Measurements from ENCODE around the gene SCO1. TPM values are rescaled to one million over a fixed set of nuclear protein-coding genes. Genes with fewer than 3 reads are reported as not detected.

Gene SCO1
- total and polyA plus RNA-seq, 2 donors from 2014 or later: 27.0 to 34.9 TPM

DNA sequence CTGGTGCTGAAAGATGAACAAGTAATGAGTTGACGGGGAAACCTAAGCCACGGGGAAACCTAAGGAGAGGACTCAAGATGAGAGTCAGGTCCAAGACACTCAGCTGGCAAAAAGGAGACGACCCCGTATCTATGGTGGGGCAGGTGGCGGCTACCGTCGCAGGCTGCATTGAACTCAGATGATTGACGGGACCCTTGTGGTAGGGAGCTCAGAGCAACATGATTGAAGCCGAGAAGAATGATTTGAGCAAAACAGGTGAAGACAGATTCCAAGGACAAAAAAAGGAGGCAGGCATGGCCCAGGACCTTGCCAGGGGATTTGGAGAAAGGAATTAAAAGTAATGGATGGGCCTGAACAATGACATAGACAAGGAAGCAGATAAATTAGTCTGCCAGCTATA lies 32.8 kb downstream of the SCO1 start:
- no peaks in the 10 kb centered on the region for H3K27me3 ChIP-seq (ENCODE audit: control insufficient read depth, insufficient read depth, low read length)
- no peaks in the 10 kb centered on the region for H3K4me1 ChIP-seq (ENCODE audit: control insufficient read depth in 2 of 3, insufficient read depth in 2 of 3, low read depth in 1 of 3, low read length in 3 of 3)
- intact Hi-C loops (cut with DNase I): no loop called here
- no peak overlapping the region for H3K4me3 ChIP-seq (ENCODE audit: low read length in 3 of 3)
- H3K9ac ChIP-seq (ENCODE audit: low read length in 3 of 3): no peak overlapping the region
- TF ChIP-seq, protein P1, sequence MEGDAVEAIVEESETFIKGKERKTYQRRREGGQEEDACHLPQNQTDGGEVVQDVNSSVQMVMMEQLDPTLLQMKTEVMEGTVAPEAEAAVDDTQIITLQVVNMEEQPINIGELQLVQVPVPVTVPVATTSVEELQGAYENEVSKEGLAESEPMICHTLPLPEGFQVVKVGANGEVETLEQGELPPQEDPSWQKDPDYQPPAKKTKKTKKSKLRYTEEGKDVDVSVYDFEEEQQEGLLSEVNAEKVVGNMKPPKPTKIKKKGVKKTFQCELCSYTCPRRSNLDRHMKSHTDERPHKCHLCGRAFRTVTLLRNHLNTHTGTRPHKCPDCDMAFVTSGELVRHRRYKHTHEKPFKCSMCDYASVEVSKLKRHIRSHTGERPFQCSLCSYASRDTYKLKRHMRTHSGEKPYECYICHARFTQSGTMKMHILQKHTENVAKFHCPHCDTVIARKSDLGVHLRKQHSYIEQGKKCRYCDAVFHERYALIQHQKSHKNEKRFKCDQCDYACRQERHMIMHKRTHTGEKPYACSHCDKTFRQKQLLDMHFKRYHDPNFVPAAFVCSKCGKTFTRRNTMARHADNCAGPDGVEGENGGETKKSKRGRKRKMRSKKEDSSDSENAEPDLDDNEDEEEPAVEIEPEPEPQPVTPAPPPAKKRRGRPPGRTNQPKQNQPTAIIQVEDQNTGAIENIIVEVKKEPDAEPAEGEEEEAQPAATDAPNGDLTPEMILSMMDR (IDR thresholded peaks at IDR 0.05; ENCODE audit: borderline replicate concordance, extremely low read depth, insufficient read depth): no peak
- H3K36me3 ChIP-seq (ENCODE audit: control insufficient read depth in 2 of 3, insufficient read depth in 3 of 3, low read length in 3 of 3): peaks cover 0 to 3% (median 0%) of the 10 kb centered on the region in 3 donors
- no peak overlapping the region for H3K27ac ChIP-seq (ENCODE audit: low read depth in 2 of 2, low read length in 2 of 2)
- DNase-seq (no peak), FAIRE-seq (no peak)
- H3K9me3 ChIP-seq (ENCODE audit: control insufficient read depth in 2 of 3, insufficient read depth in 1 of 3, low read length in 3 of 3): no peaks in the 10 kb centered on the region

DNA sequence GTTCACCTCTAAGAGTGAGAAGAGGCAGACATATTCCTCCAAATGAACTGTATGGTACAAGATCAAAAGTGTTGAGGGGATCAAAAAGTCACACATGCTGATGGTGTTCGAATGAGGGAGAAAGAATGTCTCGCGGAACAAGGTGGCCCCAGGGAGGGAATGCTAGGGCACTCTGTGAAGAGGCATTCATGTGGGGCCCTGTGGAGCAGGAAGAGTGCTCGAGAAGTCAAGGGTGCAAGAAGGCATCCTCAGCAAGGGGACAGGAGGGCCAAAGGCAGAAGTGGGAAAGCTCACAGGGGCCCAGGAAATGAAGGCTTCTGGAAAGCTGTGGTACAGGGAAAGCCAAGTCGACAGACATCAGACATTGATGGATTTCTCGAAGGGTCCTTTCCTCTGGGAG lies 34.1 kb downstream of the SCO1 start:
- Histone ChIP-seq H3K27ac (ENCODE audit: low read depth in 2 of 2, low read length in 2 of 2) (no peak overlapping the region), H3K27me3 (ENCODE audit: control insufficient read depth, insufficient read depth, low read length) (no peaks in the 10 kb centered on the region), H3K4me1 (ENCODE audit: control insufficient read depth in 2 of 3, insufficient read depth in 2 of 3, low read depth in 1 of 3, low read length in 3 of 3) (no peaks in the 10 kb centered on the region), H3K9me3 (ENCODE audit: control insufficient read depth in 2 of 3, insufficient read depth in 1 of 3, low read length in 3 of 3) (no peaks in the 10 kb centered on the region), H3K36me3 (ENCODE audit: control insufficient read depth in 2 of 3, insufficient read depth in 3 of 3, low read length in 3 of 3) (peaks cover 0 to 3% (median 0%) of the 10 kb centered on the region in 3 donors), H3K4me3 (ENCODE audit: low read length in 3 of 3) (no peak overlapping the region), H3K9ac (ENCODE audit: low read length in 3 of 3) (no peak overlapping the region)
- TF ChIP-seq, protein P1 (IDR thresholded peaks at IDR 0.05; ENCODE audit: borderline replicate concordance, extremely low read depth, insufficient read depth): no peak
- no peak for FAIRE-seq
- no peak for DNase-seq
- intact Hi-C loops (cut with DNase I): no loop called here

DNA sequence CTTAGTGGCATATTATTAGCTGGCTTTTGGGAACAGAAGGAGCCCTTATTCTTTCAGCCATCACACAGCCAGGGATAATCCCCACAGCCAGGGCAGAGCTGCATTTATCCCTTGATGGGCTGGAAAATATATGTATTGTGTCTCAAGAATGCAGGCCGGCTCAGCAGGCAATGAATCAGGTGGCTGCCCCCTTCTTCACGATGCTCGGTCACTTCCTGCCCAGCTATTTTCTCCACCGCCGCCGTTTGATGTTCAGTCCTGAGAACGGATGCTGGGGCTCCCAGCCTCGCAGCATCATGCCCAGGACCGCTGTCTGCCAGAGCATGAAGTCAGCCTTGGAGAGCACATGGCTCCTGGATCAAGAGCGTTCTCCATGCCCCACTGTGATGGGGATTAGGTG lies 35.9 kb downstream of the SCO1 start:
- TF ChIP-seq, protein P1 (IDR thresholded peaks at IDR 0.05; ENCODE audit: borderline replicate concordance, extremely low read depth, insufficient read depth): no peak
- intact Hi-C loops (cut with DNase I): no loop called here
- Histone ChIP-seq H3K36me3 (ENCODE audit: control insufficient read depth in 2 of 3, insufficient read depth in 3 of 3, low read length in 3 of 3) (peaks cover 0 to 3% (median 0%) of the 10 kb centered on the region in 3 donors), H3K9me3 (ENCODE audit: control insufficient read depth in 2 of 3, insufficient read depth in 1 of 3, low read length in 3 of 3) (no peaks in the 10 kb centered on the region), H3K9ac (ENCODE audit: low read length in 3 of 3) (no peak overlapping the region), H3K27ac (ENCODE audit: low read depth in 2 of 2, low read length in 2 of 2) (no peak overlapping the region), H3K4me1 (ENCODE audit: control insufficient read depth in 2 of 3, insufficient read depth in 2 of 3, low read depth in 1 of 3, low read length in 3 of 3) (no peaks in the 10 kb centered on the region), H3K27me3 (ENCODE audit: control insufficient read depth, insufficient read depth, low read length) (no peaks in the 10 kb centered on the region), H3K4me3 (ENCODE audit: low read length in 3 of 3) (no peak overlapping the region)
- no peak for DNase-seq
- FAIRE-seq: no peak

DNA sequence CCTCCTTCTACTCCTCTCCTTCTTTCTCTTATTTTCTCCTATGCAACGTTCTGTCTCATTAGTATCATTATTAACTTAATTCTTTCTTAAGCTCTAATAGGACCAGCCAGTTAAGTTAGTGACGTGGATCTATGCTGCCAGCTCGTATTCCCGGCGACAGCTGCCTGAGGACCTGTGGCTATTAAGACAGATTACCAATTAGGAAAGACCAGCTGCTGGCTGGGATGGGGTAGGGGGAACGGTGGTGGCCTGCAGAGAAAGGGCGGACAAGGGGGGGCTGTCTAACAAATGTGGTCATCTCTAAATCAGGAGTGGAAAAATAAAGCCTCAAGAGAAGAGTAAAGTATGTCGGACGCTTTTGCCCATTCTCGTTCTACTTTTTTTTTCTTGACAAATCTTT lies 39.5 kb downstream of the SCO1 start:
- H3K27ac ChIP-seq (ENCODE audit: low read depth in 2 of 2, low read length in 2 of 2): no peak overlapping the region
- FAIRE-seq (no peak), DNase-seq (no peak)
- peaks cover 0 to 3% (median 0%) of the 10 kb centered on the region in 3 donors for H3K36me3 ChIP-seq (ENCODE audit: control insufficient read depth in 2 of 3, insufficient read depth in 3 of 3, low read length in 3 of 3)
- no peak overlapping the region for H3K9ac ChIP-seq (ENCODE audit: low read length in 3 of 3)
- TF ChIP-seq, protein P1 (IDR thresholded peaks at IDR 0.05; ENCODE audit: borderline replicate concordance, extremely low read depth, insufficient read depth): no peak
- intact Hi-C loops (cut with DNase I): no loop called here
- H3K27me3 ChIP-seq (ENCODE audit: control insufficient read depth, insufficient read depth, low read length): no peaks in the 10 kb centered on the region
- H3K9me3 ChIP-seq (ENCODE audit: control insufficient read depth in 2 of 3, insufficient read depth in 1 of 3, low read length in 3 of 3): no peaks in the 10 kb centered on the region
- no peaks in the 10 kb centered on the region for H3K4me1 ChIP-seq (ENCODE audit: control insufficient read depth in 2 of 3, insufficient read depth in 2 of 3, low read depth in 1 of 3, low read length in 3 of 3)
- no peak overlapping the region for H3K4me3 ChIP-seq (ENCODE audit: low read length in 3 of 3)

Data from kidney (tissue), 14 donors.